IMR-90 (cell line): ENCODE data around the gene MIER1. TPM values are rescaled to one million over a fixed set of nuclear protein-coding genes. Genes with fewer than 3 reads are reported as not detected.

ENCODE experiments used
- ATAC-seq: fragments of 200-7000 bp; cut with Tn5 transposase; 2 replicates; pipeline ENCODE4 v1.9.1; 2020; ENCODE audit warnings: low read depth, mild to moderate bottlenecking, moderate library complexity
- BruUV-seq: library from RNA; stranded (reverse); fragments of 400-500 nt; replicated peaks from 2 replicates; lab custom pipeline; 2021; lab: Mats Ljungman, UMichigan
- CTCF ChIA-PET: fragments of 300-600 bp; formaldehyde crosslinking; extraction: SDS; loops from one replicate; lab custom pipeline; 2021; ENCODE audit warnings: antibody characterized with exemption; lab: Yijun Ruan, JAX
- POLR2A ChIA-PET: fragments of 300-600 bp; sonication (Branson Sonifier 250); formaldehyde crosslinking; loops from one replicate; lab custom pipeline; 2022; ENCODE audit warnings: antibody characterized with exemption; ENCODE audit not compliant: unreplicated experiment; lab: Charles Lee
- DNase-seq: peaks from one replicate; pipeline ENCODE4 v3.0.0; 2013
- H2AFZ ChIP-seq: replicated peaks from 2 replicates; pipeline ENCODE3; 2013; ENCODE audit warnings: low read length, mild to moderate bottlenecking; ENCODE audit not compliant: poor library complexity
- H2AK5ac ChIP-seq: 2 replicates; pipeline ENCODE4 v1.6.1; 2013; ENCODE audit warnings: low read depth, low read length, inconsistent platforms
- H2AK9ac ChIP-seq: replicated peaks from 2 replicates; pipeline ENCODE3; 2013; ENCODE audit warnings: mild to moderate bottlenecking, low read depth, low read length, moderate library complexity; ENCODE audit not compliant: poor library complexity
- H2BK120ac ChIP-seq: 2 replicates; pipeline ENCODE4 v1.6.1; 2013; ENCODE audit warnings: low read depth, low read length, inconsistent platforms
- H2BK15ac ChIP-seq: 3 replicates; pipeline ENCODE4 v1.6.1; 2013; ENCODE audit warnings: low read depth, low read length, inconsistent platforms
- H2BK20ac ChIP-seq: 2 replicates; pipeline ENCODE4 v1.6.1; 2013; ENCODE audit warnings: low read depth, mild to moderate bottlenecking, inconsistent platforms, low read length, moderate library complexity
- H2BK5ac ChIP-seq: 2 replicates; pipeline ENCODE4 v1.6.1; 2013; ENCODE audit warnings: mild to moderate bottlenecking, low read depth, low read length, inconsistent platforms; ENCODE audit not compliant: poor library complexity, severe bottlenecking
- H3K14ac ChIP-seq: replicated peaks from 2 replicates; pipeline ENCODE4 v1.6.1; 2013; ENCODE audit warnings: low read depth, low read length, inconsistent platforms
- H3K18ac ChIP-seq: 2 replicates; pipeline ENCODE4 v1.6.1; 2013; ENCODE audit warnings: low read depth, low read length, control low read depth
- H3K23ac ChIP-seq: 2 replicates; pipeline ENCODE4 v1.6.1; 2013; ENCODE audit warnings: low read depth, low read length, inconsistent platforms
- H3K27ac ChIP-seq: 2 replicates; pipeline ENCODE4 v1.5.1; 2013; ENCODE audit warnings: mild to moderate bottlenecking, control low read depth, low read length; ENCODE audit not compliant: insufficient read depth
- H3K27me3 ChIP-seq: 2 replicates; pipeline ENCODE4 v1.6.1; 2013; ENCODE audit warnings: low read length; ENCODE audit not compliant: control insufficient read depth, insufficient read depth
- H3K36me3 ChIP-seq: 2 replicates; pipeline ENCODE4 v1.6.1; 2013; ENCODE audit warnings: low read length, mixed read lengths; ENCODE audit not compliant: control insufficient read depth, insufficient read depth
- H3K4ac ChIP-seq: 2 replicates; pipeline ENCODE4 v1.6.1; 2013; ENCODE audit warnings: low read depth, low read length, inconsistent platforms
- H3K4me1 ChIP-seq: 2 replicates; pipeline ENCODE4 v1.6.1; 2013; ENCODE audit warnings: low read length, mixed read lengths; ENCODE audit not compliant: control insufficient read depth, insufficient read depth
- H3K4me2 ChIP-seq: 2 replicates; pipeline ENCODE4 v1.6.1; 2013; ENCODE audit warnings: low read depth, mild to moderate bottlenecking, control low read depth, low read length, moderate library complexity
- H3K4me3 ChIP-seq: 2 replicates; pipeline ENCODE4 v1.5.1; 2013; ENCODE audit warnings: low read depth, mild to moderate bottlenecking, control low read depth, low read length, moderate library complexity; ENCODE audit not compliant: insufficient read depth
- H3K56ac ChIP-seq: 2 replicates; pipeline ENCODE4 v1.6.1; 2013; ENCODE audit warnings: low read length, inconsistent platforms; ENCODE audit not compliant: insufficient read depth; ENCODE audit errors: extremely low read depth
- H3K79me1 ChIP-seq, 2 experiments: 2 replicates each; pipeline ENCODE4 v1.6.1; 2013; ENCODE audit warnings: low read length in 2 of 2, inconsistent platforms in 1 of 2, low read depth in 1 of 2
- H3K9ac ChIP-seq: 2 replicates; pipeline ENCODE4 v1.6.1; 2013; ENCODE audit warnings: low read depth, low read length, control low read depth
- H3K9me1 ChIP-seq: 2 replicates; pipeline ENCODE4 v1.6.1; 2013; ENCODE audit warnings: low read length, inconsistent platforms; ENCODE audit not compliant: insufficient read depth
- H3K9me3 ChIP-seq: 2 replicates; pipeline ENCODE4 v1.6.1; 2013; ENCODE audit warnings: low read length; ENCODE audit not compliant: control insufficient read depth, insufficient read depth
- H4K20me1 ChIP-seq: 2 replicates; pipeline ENCODE4 v1.6.1; 2013; ENCODE audit warnings: low read length, inconsistent platforms; ENCODE audit not compliant: insufficient read depth
- H4K5ac ChIP-seq: 2 replicates; pipeline ENCODE4 v1.6.1; 2013; ENCODE audit warnings: mild to moderate bottlenecking, low read depth, low read length, control low read depth
- H4K8ac ChIP-seq, 2 experiments: 2 replicates each; pipeline ENCODE4 v1.6.1; 2013; ENCODE audit warnings: low read depth in 2 of 2, low read length in 2 of 2, control low read depth in 1 of 2, inconsistent platforms in 1 of 2
- H4K91ac ChIP-seq: 2 replicates; pipeline ENCODE4 v1.6.1; 2013; ENCODE audit warnings: low read depth, low read length, inconsistent platforms; ENCODE audit not compliant: insufficient read depth
- POLR2A ChIP-seq: IDR thresholded peaks from 2 replicates; pipeline ENCODE4 v1.6.1; 2012; ENCODE audit warnings: mild to moderate bottlenecking, low read depth, low read length
- RFX5 ChIP-seq: IDR thresholded peaks from 2 replicates; pipeline ENCODE4 v1.8.0; 2012; ENCODE audit warnings: low read depth, mild to moderate bottlenecking, low read length, moderate library complexity
- WGBS, 2 experiments: methylation state at CpG; one replicate each; pipeline versions ENCODE4 v1.1.5 to v1.1.7; 2013; ENCODE audit warnings: missing lambda C conversion rate in 2 of 2; ENCODE audit not compliant: insufficient read length in 1 of 2; ENCODE audit errors: extremely low coverage in 2 of 2; 5-methylcytosine and 5-hydroxymethylcytosine counted together
- dilution Hi-C: fragments of 300-500 bp; cut with HindIII; formaldehyde crosslinking; loops from one replicate; pipeline ENCODE4 v1.14.3; 2018; ENCODE audit warnings: low sequenced_read_pairs; ENCODE audit not compliant: unreplicated experiment
- in situ Hi-C: fragments of 300-500 bp; cut with MboI; formaldehyde crosslinking; loops from 3 replicates; pipeline ENCODE4 v1.14.3; 2019; ENCODE audit warnings: low sequenced_read_pairs, inconsistent platforms, mixed read lengths
- intact Hi-C: fragments of 100-400 bp; cut with micrococcal nuclease; formaldehyde crosslinking; loops from 2 replicates; pipeline ENCODE4 v1.10.0; 2022
- polyA plus RNA-seq, 3 experiments: library from polyadenylated mRNA; depleted of rRNA; stranded (reverse); fragments of >200 nt; gene quantifications; 2 replicates each; pipeline ENCODE4 v1.2.3, GENCODE V29; 2012; ENCODE audit warnings: low replicate concordance in 1 of 3
- total RNA-seq: library from RNA; depleted of rRNA; stranded (reverse); fragments of >200 nt; gene quantifications from 2 replicates; pipeline ENCODE4 v1.2.3, GENCODE V29; 2012

MIER1 gene
- total and polyA plus RNA-seq, 2 of the 4 experiments (the other 2 are of a cell fraction), result 5.0 to 11.5 TPM

DNA sequence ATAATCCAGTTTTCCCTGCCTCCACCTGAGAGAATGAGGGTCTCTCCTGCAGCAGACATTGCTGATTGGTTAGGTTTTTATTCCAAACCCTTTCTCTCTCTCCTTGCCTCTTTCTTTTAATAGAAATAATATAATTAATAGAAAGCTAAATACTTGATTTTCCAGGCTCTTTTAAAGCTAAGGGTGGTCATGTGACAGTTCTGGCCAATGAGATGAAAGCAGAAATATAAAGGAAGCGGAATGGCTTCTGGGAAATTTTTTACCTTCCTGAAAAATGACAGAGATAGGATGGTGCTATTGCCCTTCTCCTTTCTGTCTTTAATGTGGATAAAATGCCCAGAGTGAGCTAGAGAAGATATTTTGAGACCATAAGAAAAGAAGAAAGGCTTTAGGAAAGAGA lies 35.8 kb upstream of the MIER1 start:
- ChIA-PET CTCF (no interaction called here), POLR2A (no interaction called here)
- H3K14ac ChIP-seq, result no peak overlapping the region
- DNase-seq (no peak), ATAC-seq (no peak)
- no peak overlapping the region for H3K4me2 ChIP-seq
- H3K4me1 ChIP-seq, result no peaks in the 10 kb centered on the region
- no peak overlapping the region for H2AFZ ChIP-seq
- dilution Hi-C loops (no loop called here), in situ Hi-C loops (no loop called here), intact Hi-C loops (no loop called here)
- no peak overlapping the region for H3K9ac ChIP-seq
- H2AK9ac ChIP-seq, result no peak overlapping the region
- no peak overlapping the region for H2BK5ac ChIP-seq
- no peak overlapping the region for H3K23ac ChIP-seq
- WGBS, 2 experiments, result no CpG with 5 or more reads among the region's 1 CpG
- H4K5ac ChIP-seq, result no peak overlapping the region
- no peaks in the 10 kb centered on the region for H3K27me3 ChIP-seq
- H3K36me3 ChIP-seq, result no peaks in the 10 kb centered on the region
- H3K4ac ChIP-seq, result no peak overlapping the region
- no peak overlapping the region for H2BK120ac ChIP-seq
- TF ChIP-seq RFX5, result no peak
- TF ChIP-seq POLR2A, result no peak
- H4K91ac ChIP-seq, result no peak overlapping the region
- H2BK15ac ChIP-seq, result no peak overlapping the region
- H4K20me1 ChIP-seq, result no peaks in the 10 kb centered on the region
- H3K56ac ChIP-seq, result no peak overlapping the region
- H4K8ac ChIP-seq, result no peak overlapping the region
- H2BK20ac ChIP-seq, result no peak overlapping the region
- H3K9me3 ChIP-seq, result no peaks in the 10 kb centered on the region
- no peak overlapping the region for H2AK5ac ChIP-seq
- no peak overlapping the region for H3K18ac ChIP-seq
- H3K4me3 ChIP-seq, result no peak overlapping the region
- H3K79me1 ChIP-seq, result no peaks in the 10 kb centered on the region
- no peak overlapping the region for H3K27ac ChIP-seq
- no TSS peak for BruUV-seq
- no peaks in the 10 kb centered on the region for H3K9me1 ChIP-seq
